Hepatocyte (in vitro differentiated cells): Measurements from ENCODE around the gene NKX1-1. TPM values are rescaled to one million over a fixed set of nuclear protein-coding genes. Genes with fewer than 3 reads are reported as not detected.

Experiments
- DNase-seq: peaks from one replicate; pipeline ENCODE4 v3.0.0-alpha.2; 2016; ENCODE audit warnings: low spot score
- H2AFZ ChIP-seq: fragments of 200-600 bp; sonication (generic); 2 replicates; pipeline ENCODE4 v1.6.0; 2016; ENCODE audit warnings: antibody characterized with exemption, mild to moderate bottlenecking
- H3K27ac ChIP-seq: fragments of 200-600 bp; sonication (generic); 2 replicates; pipeline ENCODE4 v1.5.1; 2016; ENCODE audit warnings: mild to moderate bottlenecking
- H3K27me3 ChIP-seq: fragments of 200-600 bp; sonication (generic); 2 replicates; pipeline ENCODE4 v1.6.1; 2016
- H3K36me3 ChIP-seq: fragments of 200-600 bp; sonication (generic); replicated peaks from 2 replicates; pipeline ENCODE4 v1.5.1; 2016; ENCODE audit warnings: low read depth; ENCODE audit not compliant: insufficient read depth
- H3K4me1 ChIP-seq: fragments of 200-600 bp; sonication (generic); 2 replicates; pipeline ENCODE4 v1.5.1; 2016; ENCODE audit warnings: mild to moderate bottlenecking, moderate library complexity; ENCODE audit not compliant: insufficient read depth
- H3K4me2 ChIP-seq: fragments of 200-600 bp; sonication (generic); 2 replicates; pipeline ENCODE4 v1.6.0; 2016
- H3K4me3 ChIP-seq: fragments of 200-600 bp; sonication (generic); 2 replicates; pipeline ENCODE4 v1.5.1; 2016; ENCODE audit warnings: mild to moderate bottlenecking
- H3K79me2 ChIP-seq: fragments of 200-600 bp; sonication (generic); 2 replicates; pipeline ENCODE4 v1.6.0; 2017; ENCODE audit warnings: mild to moderate bottlenecking
- H3K9me2 ChIP-seq: fragments of 200-600 bp; sonication (generic); replicated peaks from 2 replicates; pipeline ENCODE4 v1.6.0; 2017; ENCODE audit warnings: mild to moderate bottlenecking; ENCODE audit not compliant: insufficient read depth
- H3K9me3 ChIP-seq: fragments of 200-600 bp; sonication (generic); 2 replicates; pipeline ENCODE4 v1.5.1; 2016; ENCODE audit warnings: low read depth, mild to moderate bottlenecking
- H4K20me1 ChIP-seq: fragments of 200-600 bp; sonication (generic); 2 replicates; pipeline ENCODE4 v1.6.0; 2016; ENCODE audit warnings: mild to moderate bottlenecking; ENCODE audit not compliant: insufficient read depth, poor library complexity, severe bottlenecking
- CTCF ChIP-seq: fragments of 200-600 bp; sonication (generic); IDR thresholded peaks from 2 replicates; pipeline ENCODE4 v1.5.1; 2016; ENCODE audit warnings: antibody characterized with exemption, mild to moderate bottlenecking; ENCODE audit not compliant: poor library complexity
- EZH2 ChIP-seq: fragments of 200-600 bp; sonication (generic); IDR thresholded peaks from 2 replicates; pipeline ENCODE4 v1.6.1; 2016; ENCODE audit warnings: antibody characterized with exemption, mild to moderate bottlenecking, borderline replicate concordance
- EZH2phosphoT487 ChIP-seq: fragments of 200-600 bp; sonication (generic); IDR thresholded peaks from one replicate; pipeline ENCODE4 v1.6.1; 2018; ENCODE audit warnings: antibody characterized with exemption, mild to moderate bottlenecking, low read depth, moderate library complexity; ENCODE audit not compliant: unreplicated experiment, severe bottlenecking
- WGBS: methylation state at CpG from one replicate; pipeline ENCODE4 v1.1.6; 2016; ENCODE audit warnings: low lambda C conversion rate; ENCODE audit errors: missing lambda C conversion rate; 5-methylcytosine and 5-hydroxymethylcytosine counted together
- polyA plus RNA-seq: library from polyadenylated mRNA; unstranded; fragments of >200 nt; fragmentation: Nextera tagmentation; extraction: Ambion mirVana; gene quantifications from 2 replicates; pipeline ENCODE4 v1.2.1, GENCODE V29; 2016
- total RNA-seq: library from RNA; depleted of rRNA; stranded (reverse); fragments of >200 nt; gene quantifications from 2 replicates; pipeline ENCODE4 v1.2.3, GENCODE V29; 2014

Gene NKX1-1
- total and polyA plus RNA-seq, 2 experiments from 2014 or later: not detected

GRCh38 chr4:1451752-1452122 is 45.5 kb upstream of the NKX1-1 start:
- no peak for DNase-seq
- Histone ChIP-seq H3K4me2 (no peak overlapping the region), H3K9me2 (no peaks in the 10 kb centered on the region), H3K79me2 (no peaks in the 10 kb centered on the region), H3K27ac (no peak overlapping the region), H3K4me3 (no peak overlapping the region), H2AFZ (no peak overlapping the region), H3K36me3 (no peaks in the 10 kb centered on the region), H3K9me3 (no peaks in the 10 kb centered on the region), H4K20me1 (no peaks in the 10 kb centered on the region), H3K27me3 (no peaks in the 10 kb centered on the region), H3K4me1 (no peaks in the 10 kb centered on the region)
- no peak for TF ChIP-seq CTCF
- TF ChIP-seq EZH2phosphoT487: no peak
- TF ChIP-seq EZH2: no peak
- WGBS: 76% methylated on average over 3 of the region's 3 CpGs

- Histone ChIP-seq H3K4me3 (no peak overlapping the region), H3K4me1 (no peaks in the 10 kb centered on the region), H3K79me2 (no peaks in the 10 kb centered on the region), H2AFZ (no peak overlapping the region), H3K4me2 (no peak overlapping the region), H3K9me3 (no peaks in the 10 kb centered on the region), H3K36me3 (no peaks in the 10 kb centered on the region), H4K20me1 (no peaks in the 10 kb centered on the region), H3K27ac (no peak overlapping the region), H3K27me3 (no peaks in the 10 kb centered on the region), H3K9me2 (no peaks in the 10 kb centered on the region)
- no peak for DNase-seq
- TF ChIP-seq EZH2 (no peak), CTCF (no peak), EZH2phosphoT487 (no peak)
- WGBS: 87% methylated on average over 18 of the region's 18 CpGs
Measured at GRCh38 chr4:1451106-1451751, 45.0 kb upstream of the NKX1-1 start.

GRCh38 chr4:1449833-1450741 is 43.8 kb upstream of the NKX1-1 start:
- peak; percentile 1 for DNase-seq
- no peaks in the 10 kb centered on the region for H3K4me1 ChIP-seq
- no peak for TF ChIP-seq EZH2
- no peak for TF ChIP-seq EZH2phosphoT487
- TF ChIP-seq CTCF: no peak
- no peak overlapping the region for H3K4me3 ChIP-seq
- WGBS: 91% methylated on average over 28 of the region's 32 CpGs
- H3K27me3 ChIP-seq: no peaks in the 10 kb centered on the region
- no peaks in the 10 kb centered on the region for H3K79me2 ChIP-seq
- H4K20me1 ChIP-seq: no peaks in the 10 kb centered on the region
- H2AFZ ChIP-seq: no peak overlapping the region
- H3K27ac ChIP-seq: no peak overlapping the region
- no peak overlapping the region for H3K4me2 ChIP-seq
- no peaks in the 10 kb centered on the region for H3K36me3 ChIP-seq
- no peaks in the 10 kb centered on the region for H3K9me2 ChIP-seq
- H3K9me3 ChIP-seq: no peaks in the 10 kb centered on the region
